Activated T-cell treated with anti-CD3 and anti-CD28 coated beads for 24 hours (primary cell): ENCODE results near the gene OTUD7B.
"Not testable (repeated sequence)": the region's sequence is repeated elsewhere in the genome, so short reads cannot be mapped to it uniquely, and the experiment has no call there.

ENCODE experiments used
- DNase-seq: peaks from one replicate; pipeline ENCODE4 v3.0.0-alpha.2; 2020; ENCODE audit warnings: low read depth

The OTUD7B gene

DNA sequence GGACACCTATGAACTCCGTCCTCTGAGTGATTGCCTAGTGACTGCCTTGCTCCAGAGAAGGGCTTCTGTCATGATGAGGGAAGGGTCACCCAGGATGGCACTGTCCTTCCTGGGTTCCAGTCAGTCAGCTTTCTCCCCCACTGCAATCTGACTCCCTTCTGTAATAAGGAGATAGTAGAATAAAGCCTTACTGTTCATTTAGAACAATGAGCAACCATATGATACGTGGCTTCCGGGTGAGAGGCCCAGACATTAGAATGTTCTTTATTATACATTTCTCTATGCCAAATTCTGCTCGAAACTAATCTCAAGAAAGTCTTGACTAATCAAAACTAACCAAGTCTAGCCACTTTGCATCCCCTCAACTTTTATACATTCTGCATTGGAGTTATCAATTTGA is 65.3 kb downstream of the OTUD7B start:
- DNase-seq = no peak

- no peak for DNase-seq
Observed at GRCh38 chr1:149942885-149943284, 67.6 kb downstream of the OTUD7B start.

DNA sequence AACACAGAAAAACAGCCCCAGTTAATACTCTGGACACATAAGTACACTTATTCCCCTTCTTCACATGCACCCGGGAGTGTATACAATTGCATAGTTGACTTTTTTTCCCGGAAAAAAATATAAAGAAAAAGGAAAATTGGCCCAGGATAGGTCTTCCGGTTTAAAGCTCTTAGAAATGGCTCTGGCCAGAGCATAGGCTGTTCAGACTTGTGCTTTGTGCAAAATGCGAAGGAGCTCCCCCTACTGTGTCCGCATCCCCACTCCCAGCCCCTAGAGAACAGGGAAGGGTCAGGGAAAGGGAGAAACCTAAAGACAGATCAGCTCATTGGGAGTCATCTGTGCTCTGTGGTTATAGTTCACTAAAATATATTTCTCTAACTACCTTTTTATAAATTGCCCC is 68.3 kb downstream of the OTUD7B start:
- DNase-seq = no peak

GRCh38 chr1:149940427-149940826 is 70.1 kb downstream of the OTUD7B start:
- DNase-seq = no peak

DNA sequence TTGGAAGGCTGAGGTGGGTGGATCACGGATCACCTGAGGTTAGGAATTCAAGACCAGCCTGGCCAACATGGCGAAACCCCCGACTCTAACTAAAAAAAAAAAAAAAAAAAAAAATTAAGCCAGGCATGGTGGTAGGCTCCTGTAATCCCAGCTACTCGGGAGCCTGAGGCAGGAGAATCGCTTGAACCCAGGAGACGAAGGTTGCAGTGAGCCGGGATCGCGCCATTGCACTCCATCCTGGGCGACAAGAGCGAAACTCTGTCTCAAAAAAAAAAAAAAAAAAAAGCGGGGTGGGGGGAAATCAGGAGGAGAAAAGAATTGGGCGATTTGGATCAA is 71.9 kb downstream of the OTUD7B start:
- DNase-seq = not testable (repeated sequence)

DNA sequence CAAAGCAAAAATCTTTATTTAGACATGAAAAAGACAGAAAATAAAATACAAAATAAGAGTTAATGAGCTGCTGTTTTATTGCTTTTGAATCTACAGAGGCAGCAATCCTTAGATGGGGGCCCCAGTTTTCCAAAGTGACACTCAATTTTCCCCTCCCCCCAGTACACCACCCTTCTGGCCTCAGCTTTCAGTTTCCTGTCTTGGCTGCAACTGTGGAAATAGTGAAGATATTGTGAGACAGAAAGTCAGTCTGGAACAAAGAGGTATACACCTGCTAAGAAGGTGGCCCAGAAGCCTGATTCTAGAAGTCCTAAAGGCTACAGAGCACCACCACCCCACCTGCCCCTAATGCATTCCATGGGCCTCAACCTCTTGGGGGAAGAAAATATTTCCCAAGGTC is 72.8 kb downstream of the OTUD7B start:
- DNase-seq = no peak

DNA sequence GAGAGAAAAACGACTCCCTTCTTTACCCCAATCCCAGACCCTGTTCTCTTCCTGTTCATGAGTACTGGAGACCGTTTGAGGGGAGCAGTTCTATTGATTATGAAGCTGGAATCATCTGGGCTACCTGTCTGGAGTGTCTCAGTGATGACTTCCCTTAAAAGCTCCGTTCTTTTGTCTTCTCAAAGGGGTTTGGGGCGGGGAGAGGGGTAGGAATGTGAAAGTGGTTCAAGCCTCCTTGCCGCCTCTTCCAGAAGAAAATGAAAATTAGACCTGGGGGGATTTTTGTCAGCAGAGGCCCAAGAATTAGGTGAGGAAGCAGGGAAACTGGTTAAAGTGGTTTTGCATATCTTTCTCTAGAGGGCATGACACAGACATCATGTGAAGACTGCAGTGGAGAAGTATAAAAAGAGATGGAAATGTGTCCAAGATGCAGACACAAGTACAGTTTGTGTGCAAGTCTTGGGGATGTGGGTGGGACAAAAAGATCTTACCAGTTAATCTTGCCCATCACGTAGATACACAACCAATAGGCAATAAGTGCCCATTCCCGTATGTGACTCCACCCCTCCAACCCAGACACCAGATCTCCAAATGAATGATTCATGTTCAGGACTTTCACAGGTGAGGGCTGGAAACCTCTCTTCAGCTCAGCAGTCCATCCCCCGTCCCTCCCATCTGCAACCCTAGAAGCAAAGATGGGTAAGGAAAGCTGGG is 73.4 kb downstream of the OTUD7B start:
- DNase-seq = no peak

GRCh38 chr1:149936170-149936991 is 74.1 kb downstream of the OTUD7B start, which contains the start of gene MTMR11:
Gene MTMR11 (minus strand): TSS chr1:149936879. CDS start chr1:149936647, 232 bp downstream.
- no peak for DNase-seq

GRCh38 chr1:149934356-149934755 is 76.2 kb downstream of the OTUD7B start:
- no peak for DNase-seq

GRCh38 chr1:149933208-149933607 is 77.3 kb downstream of the OTUD7B start:
- DNase-seq = no peak

GRCh38 chr1:149932474-149932873 is 78.1 kb downstream of the OTUD7B start:
- DNase-seq = no peak

DNA sequence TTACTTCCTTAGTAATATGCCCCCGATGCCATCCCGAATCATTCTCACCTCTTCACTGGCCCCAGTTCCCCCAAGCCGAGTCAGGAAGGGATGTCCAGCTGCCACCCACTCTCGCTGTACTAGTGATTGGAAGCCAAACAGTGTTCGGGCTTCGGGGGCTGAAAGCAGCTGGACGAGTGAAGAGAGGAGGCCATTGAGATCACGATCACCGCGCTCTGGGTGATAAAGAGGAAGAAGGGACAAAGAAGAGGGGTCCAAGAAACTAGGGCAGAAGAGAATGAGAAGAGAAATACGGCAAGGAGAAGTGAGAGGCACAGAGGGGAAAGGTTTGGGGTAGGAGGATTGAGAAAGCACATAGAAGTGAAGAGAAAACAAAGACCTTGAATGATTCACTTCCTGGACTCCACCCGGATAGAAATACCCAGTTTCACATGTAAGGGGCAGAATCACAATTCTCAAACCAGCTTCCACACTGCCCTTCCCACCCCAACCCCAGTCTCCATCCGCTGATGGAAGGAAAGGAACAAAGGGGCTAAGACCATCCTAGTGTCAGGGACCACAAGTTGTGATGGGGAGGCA is 79.2 kb downstream of the OTUD7B start:
- DNase-seq = no peak

DNA sequence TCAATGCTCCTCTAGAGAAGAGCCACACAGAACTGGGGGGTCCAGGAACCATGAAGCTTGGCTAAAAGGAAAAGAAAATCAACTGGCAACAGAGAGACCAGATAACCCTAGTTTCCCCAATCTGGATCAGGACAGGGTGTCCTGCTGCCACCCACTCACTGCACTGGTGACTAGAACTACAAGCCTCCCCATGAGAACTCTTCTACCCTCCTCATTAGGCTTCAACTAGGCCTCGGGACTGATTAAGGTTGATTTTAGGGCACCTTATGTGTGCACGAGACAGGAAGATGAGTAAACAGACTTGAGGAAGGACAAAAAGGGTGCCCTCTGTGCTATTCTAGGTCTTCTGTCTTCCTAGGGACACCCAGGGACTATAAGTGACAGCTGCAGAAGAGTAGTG is 80.7 kb downstream of the OTUD7B start:
- DNase-seq = no peak

DNA sequence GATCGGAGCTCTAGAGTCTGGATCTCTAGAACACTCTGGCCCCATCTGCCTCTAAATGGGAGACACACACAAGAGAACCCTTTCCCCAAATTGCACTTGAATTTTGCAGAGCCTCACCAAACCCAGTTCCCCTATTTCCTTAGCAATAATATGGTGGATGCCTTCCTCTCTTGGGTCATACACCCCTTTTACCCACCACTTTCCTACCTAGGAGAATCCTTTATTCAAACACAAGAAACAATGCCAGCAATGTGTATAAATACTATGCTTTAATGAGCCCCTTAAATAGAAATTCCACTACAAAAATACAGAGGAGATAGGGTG is 82.2 kb downstream of the OTUD7B start:
- no peak for DNase-seq

DNA sequence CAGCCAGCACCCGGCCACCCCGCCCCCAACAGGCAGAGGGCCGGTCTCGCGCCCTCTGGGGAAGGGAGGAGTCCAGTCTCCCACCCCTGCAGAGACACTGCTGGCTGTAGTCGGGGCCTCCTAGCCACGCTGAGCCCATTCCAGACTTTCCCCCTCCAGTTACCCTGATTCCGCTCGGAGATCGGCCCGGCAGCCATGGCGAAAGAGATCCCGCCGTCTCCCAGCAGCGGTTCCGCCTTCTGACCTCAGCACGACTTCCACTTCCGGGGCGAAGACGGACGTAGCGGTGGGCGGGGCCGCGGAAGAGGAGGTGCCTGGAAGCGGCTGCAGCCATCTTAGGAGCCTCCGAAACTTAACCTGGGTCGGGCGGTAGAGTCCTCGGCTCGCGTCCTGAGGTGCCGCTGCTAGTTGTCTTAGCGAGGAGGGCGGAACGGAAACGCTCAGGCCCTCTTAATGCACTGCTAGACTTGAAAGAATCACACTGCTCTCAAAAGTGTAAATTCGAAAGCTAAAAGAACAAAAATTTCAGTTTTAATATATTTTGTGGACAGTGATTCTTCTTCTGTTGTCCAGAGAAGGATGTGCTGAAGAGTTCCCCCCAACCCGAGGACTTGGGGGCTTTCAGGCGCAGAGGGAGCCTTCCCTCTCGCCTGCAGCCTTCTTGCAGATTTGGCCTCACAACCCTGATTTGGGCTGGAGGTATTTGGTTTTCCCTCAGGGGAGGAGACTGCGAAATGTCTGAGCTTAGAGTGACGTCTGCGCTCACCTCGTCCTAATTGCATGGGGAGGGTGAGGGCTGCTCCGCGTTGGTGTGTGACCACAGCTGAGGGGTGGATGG is 82.7 kb downstream of the OTUD7B start, which contains the start of gene SF3B4:
Gene SF3B4, minus strand, starts transcription at position 241 of the 838 bp plus-strand sequence. Its CDS starts 44 bp downstream, at position 197.
- peak; percentile 94 for DNase-seq

- DNase-seq = no peak
Observed at GRCh38 chr1:149927056-149927562, 83.4 kb downstream of the OTUD7B start.

DNA sequence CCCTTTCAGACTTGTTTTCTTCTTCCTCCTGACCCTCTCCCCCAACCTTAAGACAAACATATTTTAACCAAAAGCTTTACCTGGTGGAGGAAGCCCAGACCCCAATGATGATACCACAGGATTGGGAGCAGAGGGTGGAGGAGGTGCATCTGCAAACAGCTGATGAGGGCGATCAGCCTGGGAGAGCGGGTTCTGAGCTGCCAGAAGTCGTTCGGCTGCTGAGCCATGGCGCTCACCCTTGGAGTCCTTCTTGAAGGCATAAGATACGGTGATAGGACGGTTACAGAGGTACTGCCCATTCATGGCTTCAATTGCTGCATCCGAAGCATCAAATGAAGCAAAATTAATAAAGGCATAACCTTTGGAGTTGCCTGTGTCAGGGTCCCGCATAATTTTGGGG is 84.2 kb downstream of the OTUD7B start:
- DNase-seq = no peak

GRCh38 chr1:149925751-149926150 is 84.8 kb downstream of the OTUD7B start:
- DNase-seq = no peak

GRCh38 chr1:149925345-149925744 is 85.2 kb downstream of the OTUD7B start:
- DNase-seq = no peak

- no peak for DNase-seq
Observed at GRCh38 chr1:149923626-149924025, 86.9 kb downstream of the OTUD7B start.

GRCh38 chr1:149917571-149918144 is 92.9 kb downstream of the OTUD7B start, which contains the start of gene SV2A:
Gene SV2A (minus strand): TSS chr1:149917844. CDS start chr1:149913840, 4,004 bp downstream.
- DNase-seq = peak; percentile 34

DNA sequence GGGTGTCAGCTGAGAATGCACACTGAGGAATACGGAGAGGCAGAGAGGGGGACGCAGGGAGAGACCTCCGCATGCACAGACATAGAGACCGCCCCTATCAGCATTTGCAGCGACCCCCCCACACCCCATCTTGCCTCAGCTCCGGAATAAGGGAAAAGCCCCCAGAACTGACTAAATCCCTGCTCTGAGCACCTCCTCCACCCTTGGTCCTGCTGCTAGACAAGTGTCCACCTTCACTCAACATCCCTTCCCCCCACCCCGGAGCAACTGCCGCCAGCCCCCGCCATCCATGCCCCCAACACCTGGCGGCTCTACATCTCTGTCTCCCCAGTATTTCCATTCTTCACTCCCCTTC is 93.7 kb downstream of the OTUD7B start:
- DNase-seq = no peak
